ENCODE measurements around the gene SHF. TPM values are rescaled to one million over a fixed set of nuclear protein-coding genes. Genes with fewer than 3 reads are reported as not detected.

SHF gene
- total RNA-seq, 1 donor from 2014 or later = 4.6 TPM

DNA sequence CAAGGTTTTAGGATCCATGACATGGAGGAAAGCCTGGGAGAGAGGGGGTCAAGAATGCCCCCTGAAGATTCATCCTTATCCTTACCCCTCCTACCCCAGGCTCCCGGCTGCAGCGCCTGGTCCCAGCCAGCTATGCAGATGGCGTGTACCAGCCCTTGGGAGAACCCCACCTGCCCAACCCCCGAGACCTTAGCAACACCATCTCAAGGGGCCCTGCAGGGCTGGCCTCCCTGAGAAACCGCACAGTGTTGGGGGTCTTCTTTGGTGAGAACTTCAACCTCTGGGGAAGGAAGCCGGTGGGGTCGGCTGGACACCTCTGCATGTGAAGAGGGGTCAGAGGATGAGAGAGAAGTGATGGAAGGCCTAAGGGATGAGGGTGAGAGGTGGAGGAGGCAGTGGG lies 53.7 kb downstream of the SHF start:
- peaks cover 3% of the 10 kb centered on the region for H3K9me3 Mint-ChIP-seq (ENCODE audit: unreplicated experiment)
- no peak overlapping the region for H3K4me3 ChIP-seq (ENCODE audit: insufficient read depth, low read depth, low read length)
- H3K4me1 Mint-ChIP-seq (ENCODE audit: low read depth, unreplicated experiment) = no peaks in the 10 kb centered on the region
- H3K27me3 Mint-ChIP-seq (ENCODE audit: low read depth, unreplicated experiment) = peaks cover 70% of the 10 kb centered on the region
- H3K27ac Mint-ChIP-seq (ENCODE audit: unreplicated experiment) = no peak overlapping the region
- H3K4me2 ChIP-seq (ENCODE audit: low read length) = no peak overlapping the region
- H3K36me3 ChIP-seq (ENCODE audit: insufficient read depth, low read length) = no peaks in the 10 kb centered on the region
- H4K20me1 ChIP-seq (ENCODE audit: insufficient read depth, low read length) = no peaks in the 10 kb centered on the region
- H3K4me3 Mint-ChIP-seq (ENCODE audit: unreplicated experiment) = no peak overlapping the region
- no peaks in the 10 kb centered on the region for H3K9me3 ChIP-seq (ENCODE audit: insufficient read depth, low read depth, low read length)
- TF ChIP-seq, protein P1, sequence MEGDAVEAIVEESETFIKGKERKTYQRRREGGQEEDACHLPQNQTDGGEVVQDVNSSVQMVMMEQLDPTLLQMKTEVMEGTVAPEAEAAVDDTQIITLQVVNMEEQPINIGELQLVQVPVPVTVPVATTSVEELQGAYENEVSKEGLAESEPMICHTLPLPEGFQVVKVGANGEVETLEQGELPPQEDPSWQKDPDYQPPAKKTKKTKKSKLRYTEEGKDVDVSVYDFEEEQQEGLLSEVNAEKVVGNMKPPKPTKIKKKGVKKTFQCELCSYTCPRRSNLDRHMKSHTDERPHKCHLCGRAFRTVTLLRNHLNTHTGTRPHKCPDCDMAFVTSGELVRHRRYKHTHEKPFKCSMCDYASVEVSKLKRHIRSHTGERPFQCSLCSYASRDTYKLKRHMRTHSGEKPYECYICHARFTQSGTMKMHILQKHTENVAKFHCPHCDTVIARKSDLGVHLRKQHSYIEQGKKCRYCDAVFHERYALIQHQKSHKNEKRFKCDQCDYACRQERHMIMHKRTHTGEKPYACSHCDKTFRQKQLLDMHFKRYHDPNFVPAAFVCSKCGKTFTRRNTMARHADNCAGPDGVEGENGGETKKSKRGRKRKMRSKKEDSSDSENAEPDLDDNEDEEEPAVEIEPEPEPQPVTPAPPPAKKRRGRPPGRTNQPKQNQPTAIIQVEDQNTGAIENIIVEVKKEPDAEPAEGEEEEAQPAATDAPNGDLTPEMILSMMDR (IDR thresholded peaks at IDR 0.05; ENCODE audit: insufficient read depth, low read depth, low read length) = no peak
- TF ChIP-seq EZH2 (IDR thresholded peaks at IDR 0.05; ENCODE audit: insufficient read depth, low read length) = no peak
- no peaks in the 10 kb centered on the region for H3K4me1 ChIP-seq (ENCODE audit: insufficient read depth, low read length)
- H3K27ac ChIP-seq (ENCODE audit: low read depth, low read length) = no peak overlapping the region
- DNase-seq (ENCODE audit: low read depth) (no peak), FAIRE-seq (no peak)
- H2AFZ ChIP-seq (ENCODE audit: low read depth, low read length) = no peak overlapping the region
- H3K36me3 Mint-ChIP-seq (ENCODE audit: low read depth, unreplicated experiment) = no peaks in the 10 kb centered on the region
- no peaks in the 10 kb centered on the region for H3K79me2 ChIP-seq (ENCODE audit: insufficient read depth, low read length)
- peaks cover 55% of the 10 kb centered on the region for H3K27me3 ChIP-seq (ENCODE audit: insufficient read depth, low read length)
- H3K9ac ChIP-seq (ENCODE audit: low read length) = no peak overlapping the region

DNA sequence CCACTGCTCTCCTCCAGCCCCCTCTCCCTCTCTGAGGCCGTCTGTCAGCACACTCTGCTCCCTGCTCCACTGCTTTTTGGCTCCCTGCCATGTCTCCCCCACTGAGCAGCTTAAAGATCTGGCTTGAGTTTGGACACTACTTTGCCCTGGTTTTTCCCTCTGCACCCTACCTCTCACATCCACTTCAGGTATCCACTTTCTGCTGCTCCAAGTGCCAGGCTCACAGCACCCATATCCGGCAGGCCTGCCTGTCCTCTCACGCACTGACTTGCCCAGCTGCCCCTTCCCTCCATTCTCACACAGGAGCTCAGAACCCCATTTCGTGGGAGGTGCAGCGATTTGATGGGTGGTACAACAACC lies 54.2 kb downstream of the SHF start:
- no peak for DNase-seq (ENCODE audit: low read depth)
- no peak for FAIRE-seq

More for the DNA sequence above, 54.2 kb downstream of the SHF start:
- no peaks in the 10 kb centered on the region for H3K4me1 ChIP-seq (ENCODE audit: insufficient read depth, low read length)
- Mint-ChIP-seq H3K9me3 (ENCODE audit: unreplicated experiment) (peaks cover 3% of the 10 kb centered on the region), H3K27me3 (ENCODE audit: low read depth, unreplicated experiment) (peaks cover 73% of the 10 kb centered on the region), H3K27ac (ENCODE audit: unreplicated experiment) (no peak overlapping the region), H3K36me3 (ENCODE audit: low read depth, unreplicated experiment) (no peaks in the 10 kb centered on the region), H3K4me3 (ENCODE audit: unreplicated experiment) (no peak overlapping the region), H3K4me1 (ENCODE audit: low read depth, unreplicated experiment) (no peaks in the 10 kb centered on the region)
- H3K27me3 ChIP-seq (ENCODE audit: insufficient read depth, low read length) = peaks cover 60% of the 10 kb centered on the region
- no peak for TF ChIP-seq EZH2 (IDR thresholded peaks at IDR 0.05; ENCODE audit: insufficient read depth, low read length)
- TF ChIP-seq, protein P1 (IDR thresholded peaks at IDR 0.05; ENCODE audit: insufficient read depth, low read depth, low read length) = no peak
- H2AFZ ChIP-seq (ENCODE audit: low read depth, low read length) = no peak overlapping the region
- H3K36me3 ChIP-seq (ENCODE audit: insufficient read depth, low read length) = no peaks in the 10 kb centered on the region
- no peaks in the 10 kb centered on the region for H3K9me3 ChIP-seq (ENCODE audit: insufficient read depth, low read depth, low read length)
- no peaks in the 10 kb centered on the region for H3K79me2 ChIP-seq (ENCODE audit: insufficient read depth, low read length)
- H3K4me3 ChIP-seq (ENCODE audit: insufficient read depth, low read depth, low read length) = no peak overlapping the region
- no peak overlapping the region for H3K27ac ChIP-seq (ENCODE audit: low read depth, low read length)
- H3K9ac ChIP-seq (ENCODE audit: low read length) = no peak overlapping the region
- H3K4me2 ChIP-seq (ENCODE audit: low read length) = no peak overlapping the region
- H4K20me1 ChIP-seq (ENCODE audit: insufficient read depth, low read length) = no peaks in the 10 kb centered on the region
